SJSA1 (cell line): ENCODE measurements around the gene DUSP8. TPM values are rescaled to one million over a fixed set of nuclear protein-coding genes. Genes with fewer than 3 reads are reported as not detected.

Experiments used
- DNase-seq, 2 experiments: peaks; one replicate each; pipeline ENCODE4 v3.0.0-alpha.2; 2015 to 2020; ENCODE audit warnings: low spot score in 2 of 2, low read depth in 1 of 2
- H3K27ac ChIP-seq: fragments of 250-450 bp; sonication (Bioruptor Pico); 2 replicates; pipeline ENCODE4 v1.5.1; 2020; ENCODE audit warnings: mild to moderate bottlenecking, moderate library complexity
- H3K27me3 ChIP-seq: fragments of 250-450 bp; sonication (Bioruptor Pico); replicated peaks from 2 replicates; pipeline ENCODE4 v1.5.1; 2020; ENCODE audit warnings: mild to moderate bottlenecking, moderate library complexity
- H3K36me3 ChIP-seq: fragments of 250-450 bp; sonication (Bioruptor Pico); 2 replicates; pipeline ENCODE4 v1.5.1; 2020; ENCODE audit warnings: mild to moderate bottlenecking
- H3K4me1 ChIP-seq: fragments of 250-450 bp; sonication (Bioruptor Pico); replicated peaks from 2 replicates; pipeline ENCODE4 v1.6.1; 2021; ENCODE audit warnings: mild to moderate bottlenecking
- H3K4me3 ChIP-seq: fragments of 250-450 bp; sonication (Bioruptor Pico); 2 replicates; pipeline ENCODE4 v1.5.1; 2020; ENCODE audit warnings: mild to moderate bottlenecking
- H3K9me3 ChIP-seq: fragments of 250-450 bp; sonication (Bioruptor Pico); replicated peaks from 2 replicates; pipeline ENCODE4 v1.5.1; 2020; ENCODE audit warnings: mild to moderate bottlenecking
- total RNA-seq: library from RNA; depleted of rRNA; stranded (reverse); fragments of >200 nt; shearing (Covaris generic); gene quantifications from 2 replicates; pipeline ENCODE4 v1.2.3, GENCODE V29; 2014

The DUSP8 gene
- total RNA-seq, 1 experiment from 2014 or later = 0.82 TPM

DNA sequence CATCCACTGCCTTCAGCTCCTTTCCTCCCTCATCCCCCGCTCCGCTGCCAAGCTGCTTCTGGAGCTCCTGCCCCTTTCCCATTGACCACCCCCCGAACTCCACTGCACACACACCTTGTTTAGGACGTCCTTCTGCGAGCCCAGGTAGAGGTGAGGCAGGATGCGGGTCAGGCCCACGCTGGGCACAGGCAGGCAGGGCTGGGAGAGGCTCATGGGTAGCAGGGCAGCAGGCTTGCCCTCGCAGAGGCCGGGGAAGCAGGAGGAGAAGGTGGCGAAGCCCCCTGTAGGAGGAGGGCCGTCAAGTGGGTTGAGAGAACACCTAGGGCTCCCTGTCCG, 13.3 kb downstream of the DUSP8 start:
- H3K27me3 ChIP-seq = no peaks in the 10 kb centered on the region
- H3K27ac ChIP-seq = no peak overlapping the region
- H3K36me3 ChIP-seq = no peaks in the 10 kb centered on the region
- H3K4me3 ChIP-seq = no peak overlapping the region
- no peaks in the 10 kb centered on the region for H3K9me3 ChIP-seq
- H3K4me1 ChIP-seq = peaks cover 19% of the 10 kb centered on the region
- no peak for DNase-seq

DNA sequence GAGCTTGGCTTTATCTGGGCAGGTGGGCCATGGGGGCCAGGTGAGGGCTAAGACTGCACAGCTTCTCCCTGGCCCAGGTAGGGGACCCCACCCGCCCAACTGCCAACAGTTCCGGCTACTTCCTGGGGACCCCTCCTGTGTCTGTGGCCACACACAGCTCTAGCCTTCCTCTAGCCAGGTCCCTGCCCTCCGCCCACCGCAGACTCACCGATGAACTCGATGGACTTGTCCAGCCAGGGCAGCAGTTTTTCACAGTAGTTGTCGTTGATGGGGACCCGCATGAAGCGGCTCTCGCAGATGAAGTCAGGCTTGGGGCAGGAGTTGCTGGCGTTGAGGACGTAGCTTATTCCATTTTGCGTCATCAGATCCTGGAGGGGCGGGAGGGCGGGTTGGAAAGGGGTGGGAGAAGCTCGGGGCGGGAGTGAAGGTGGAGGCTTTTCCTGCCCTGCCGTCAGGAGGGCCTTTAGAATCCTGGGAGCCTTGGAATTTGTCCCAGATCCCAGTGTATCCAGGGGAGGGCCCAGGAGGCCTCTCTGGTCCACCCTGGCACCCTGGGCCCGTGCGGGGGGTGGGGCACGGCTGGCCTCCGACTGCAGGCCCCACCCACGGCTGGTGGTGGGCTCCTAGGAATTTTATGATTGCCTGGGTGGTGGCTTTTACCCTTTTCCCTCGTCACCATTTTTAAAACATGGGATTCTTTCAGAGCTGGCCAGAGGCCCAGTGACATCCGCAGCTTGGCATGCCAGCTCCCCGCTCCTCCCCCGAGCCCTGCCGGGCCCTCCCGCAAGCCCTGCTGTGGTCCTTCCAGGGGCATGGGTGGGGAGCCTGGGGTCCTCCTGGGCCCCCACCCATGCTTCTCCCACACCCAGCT, 13.9 kb downstream of the DUSP8 start:
- DNase-seq = peak; percentile 61 to 73
- Histone ChIP-seq H3K27me3 (no peaks in the 10 kb centered on the region), H3K4me1 (peaks cover 19% of the 10 kb centered on the region), H3K27ac (no peak overlapping the region), H3K9me3 (no peaks in the 10 kb centered on the region), H3K36me3 (no peaks in the 10 kb centered on the region), H3K4me3 (no peak overlapping the region)

DNA sequence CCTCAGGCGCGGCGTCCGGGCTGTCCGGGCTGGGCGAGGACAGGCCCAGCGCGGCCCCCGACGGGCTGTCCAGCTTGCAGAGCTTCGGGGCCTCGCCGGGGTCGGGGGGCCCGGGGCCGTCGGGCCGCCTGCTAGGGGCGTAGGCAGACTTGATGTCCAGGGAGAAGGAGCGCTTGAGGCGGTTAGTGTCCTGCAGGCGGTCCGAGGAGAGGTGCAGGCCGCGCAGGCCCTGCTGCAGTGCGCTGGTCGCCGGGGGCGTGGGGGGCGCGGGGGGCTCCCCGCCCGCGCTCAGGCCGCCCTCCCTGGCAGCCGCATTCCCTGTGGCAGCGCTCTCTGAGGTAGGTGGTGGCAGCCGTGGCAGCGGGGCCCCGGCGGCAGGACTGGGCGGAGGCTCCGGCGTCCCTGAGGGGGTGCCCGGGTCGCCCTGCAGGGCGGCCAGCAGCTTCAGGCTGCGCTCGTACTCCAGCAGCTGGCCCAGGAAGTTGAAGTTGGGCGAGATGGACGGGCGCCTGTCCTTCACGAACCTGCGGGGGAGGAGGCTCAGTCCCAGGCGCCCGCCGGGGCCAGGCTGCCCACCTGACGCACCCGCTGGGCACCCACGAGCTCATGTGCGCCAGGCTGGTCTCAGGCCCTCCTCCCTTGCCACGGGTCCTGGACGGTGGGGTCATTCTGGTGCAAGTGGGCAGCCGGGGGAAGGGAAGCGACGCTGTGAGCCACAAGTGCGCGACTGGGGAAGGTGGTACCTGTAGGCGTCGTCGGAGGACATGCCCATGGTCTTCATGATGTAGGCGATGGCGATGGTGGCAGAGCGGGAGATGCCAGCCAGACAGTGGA, 14.8 kb downstream of the DUSP8 start:
- no peak overlapping the region for H3K4me3 ChIP-seq
- no peak overlapping the region for H3K27ac ChIP-seq
- no peak for DNase-seq
- no peaks in the 10 kb centered on the region for H3K36me3 ChIP-seq
- no peaks in the 10 kb centered on the region for H3K9me3 ChIP-seq
- no peaks in the 10 kb centered on the region for H3K27me3 ChIP-seq
- H3K4me1 ChIP-seq = peaks cover 19% of the 10 kb centered on the region

DNA sequence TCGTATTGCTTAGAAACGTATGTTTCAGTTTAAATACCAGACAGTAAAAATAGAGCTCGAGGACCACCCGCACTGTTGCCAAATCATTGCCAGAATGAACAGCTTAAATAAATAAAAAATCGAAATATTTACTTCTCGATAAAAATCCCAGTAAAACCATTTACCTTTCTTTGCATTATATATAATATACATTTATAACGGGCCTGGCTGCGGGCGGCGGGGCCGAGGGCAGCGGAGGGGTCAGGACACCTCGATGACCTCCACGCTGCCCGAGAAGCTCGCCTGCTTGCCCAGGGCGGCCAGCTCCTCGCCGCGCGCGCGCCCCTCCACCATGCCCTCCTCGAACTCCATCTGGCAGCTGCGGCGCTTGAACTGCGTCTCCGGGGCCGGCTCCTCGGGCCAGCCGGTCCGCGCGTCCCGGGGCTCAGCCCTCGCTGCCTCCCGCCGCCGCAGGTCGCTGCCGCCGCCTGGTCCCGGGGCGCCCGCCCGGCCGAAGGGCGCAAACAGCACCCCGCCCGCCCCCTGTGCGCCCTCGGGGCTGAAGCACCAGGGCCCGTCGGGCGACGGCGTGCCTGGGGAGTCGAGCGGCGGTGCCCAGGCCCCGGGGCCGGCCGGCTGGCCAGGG, 15.7 kb downstream of the DUSP8 start:
- Histone ChIP-seq H3K27me3 (no peaks in the 10 kb centered on the region), H3K9me3 (no peaks in the 10 kb centered on the region), H3K36me3 (no peaks in the 10 kb centered on the region), H3K4me1 (peaks cover 19% of the 10 kb centered on the region), H3K27ac (no peak overlapping the region), H3K4me3 (no peak overlapping the region)
- no peak for DNase-seq

DNA sequence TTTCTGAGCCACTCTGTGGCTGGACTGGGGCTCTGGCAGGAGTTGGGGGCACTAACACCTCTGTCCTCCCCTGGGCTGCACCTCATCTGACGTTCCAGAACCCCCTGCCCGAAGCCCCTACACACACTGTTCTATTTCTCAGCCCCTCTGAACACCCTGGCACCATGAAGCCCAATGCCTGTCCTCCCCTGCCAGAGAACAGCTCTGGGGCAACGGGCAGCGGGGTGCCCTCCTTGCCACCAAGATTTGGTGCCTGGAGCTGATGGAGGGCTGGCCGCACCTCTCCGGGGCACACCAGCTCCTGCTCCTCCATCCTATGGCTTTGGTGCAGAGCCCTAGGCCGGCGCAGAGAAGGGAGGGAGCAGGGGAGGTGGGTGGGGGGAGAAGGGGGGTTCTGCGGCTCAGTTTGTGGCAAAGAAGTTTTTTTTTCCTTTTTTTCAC, 16.3 kb downstream of the DUSP8 start:
- Histone ChIP-seq H3K27ac (no peak overlapping the region), H3K9me3 (no peaks in the 10 kb centered on the region), H3K4me1 (peaks cover 19% of the 10 kb centered on the region), H3K4me3 (no peak overlapping the region), H3K27me3 (no peaks in the 10 kb centered on the region), H3K36me3 (no peaks in the 10 kb centered on the region)
- DNase-seq = no peak

DNA sequence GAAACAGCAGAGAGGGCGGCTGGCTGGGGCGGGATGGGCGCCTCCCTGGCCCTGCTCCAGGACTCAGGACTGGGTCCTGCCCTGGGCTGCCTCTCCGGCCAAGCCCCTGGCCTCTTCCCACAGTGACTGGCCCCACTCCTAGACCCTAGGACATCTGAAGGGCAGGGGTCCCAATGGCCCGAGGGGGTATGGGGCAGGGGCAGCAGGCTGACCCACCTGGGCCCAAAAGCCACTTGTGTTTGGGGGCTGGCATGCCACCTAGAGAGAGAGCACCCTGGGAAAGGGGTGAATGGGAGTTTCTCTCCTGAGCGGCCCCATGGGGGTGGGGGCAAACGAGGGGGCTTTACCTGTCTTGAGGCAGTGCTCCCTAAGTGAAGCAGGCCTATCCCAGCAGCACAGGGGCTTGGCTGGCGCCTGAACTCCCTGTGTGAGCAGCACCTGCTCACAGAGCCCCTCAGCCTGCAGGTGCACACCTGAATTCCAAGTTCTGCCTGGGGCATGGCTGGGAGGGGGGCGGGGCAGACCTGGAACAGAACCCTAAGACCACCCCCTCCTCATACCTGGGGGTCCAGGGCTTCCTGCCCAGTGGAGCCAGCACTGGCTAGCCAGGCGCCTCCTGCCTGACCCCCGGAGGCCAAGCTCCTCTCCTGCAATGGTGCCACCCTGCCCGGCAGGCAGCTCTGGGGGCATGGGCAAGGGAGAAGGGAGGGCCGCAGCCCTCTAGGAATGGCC, 16.9 kb downstream of the DUSP8 start:
- no peak for DNase-seq
- no peaks in the 10 kb centered on the region for H3K9me3 ChIP-seq
- no peak overlapping the region for H3K4me3 ChIP-seq
- H3K27me3 ChIP-seq = no peaks in the 10 kb centered on the region
- H3K4me1 ChIP-seq = peaks cover 19% of the 10 kb centered on the region
- no peaks in the 10 kb centered on the region for H3K36me3 ChIP-seq
- H3K27ac ChIP-seq = no peak overlapping the region

DNA sequence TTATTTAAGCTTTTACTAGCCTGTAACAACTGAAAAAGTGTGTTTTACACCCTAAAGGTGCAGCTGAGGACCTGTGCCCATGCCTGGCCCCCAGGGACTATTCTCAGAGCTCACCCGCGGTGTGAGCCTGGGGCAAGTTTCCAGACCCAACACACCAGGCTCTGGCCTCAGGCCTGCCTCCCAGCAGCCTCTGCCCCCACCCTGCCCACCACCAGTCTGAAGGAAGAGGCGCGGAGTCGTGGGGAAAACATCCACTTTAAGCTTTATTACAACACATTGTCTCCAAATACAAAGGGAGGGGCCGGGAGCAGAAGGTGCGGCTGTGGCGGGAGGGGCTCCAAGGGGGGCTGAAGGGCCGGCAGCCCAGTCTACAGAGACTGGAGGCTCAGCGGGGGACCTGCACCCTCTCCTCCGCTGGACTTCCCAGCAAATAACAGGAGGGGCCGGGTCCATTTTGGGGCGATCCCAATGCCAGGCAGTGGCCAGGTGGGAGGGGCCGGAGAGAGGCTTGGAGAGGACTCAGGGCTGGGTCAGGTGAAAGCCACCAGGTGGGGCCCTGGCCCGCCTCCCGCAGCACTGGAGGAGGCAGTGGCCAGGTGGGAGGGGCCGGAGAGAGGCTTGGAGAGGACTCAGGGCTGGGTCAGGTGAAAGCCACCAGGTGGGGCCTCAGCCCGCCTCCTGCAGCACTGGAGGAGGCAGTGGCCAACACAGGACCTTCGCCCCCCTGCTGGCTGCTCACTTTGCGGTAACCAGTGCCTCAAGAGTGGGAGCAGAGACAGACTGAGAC, 18.1 kb downstream of the DUSP8 start:
- Histone ChIP-seq H3K27me3 (no peaks in the 10 kb centered on the region), H3K36me3 (no peaks in the 10 kb centered on the region), H3K4me3 (no peak overlapping the region), H3K27ac (no peak overlapping the region), H3K4me1 (peaks cover 13% of the 10 kb centered on the region), H3K9me3 (no peaks in the 10 kb centered on the region)
- DNase-seq = no peak

DNA sequence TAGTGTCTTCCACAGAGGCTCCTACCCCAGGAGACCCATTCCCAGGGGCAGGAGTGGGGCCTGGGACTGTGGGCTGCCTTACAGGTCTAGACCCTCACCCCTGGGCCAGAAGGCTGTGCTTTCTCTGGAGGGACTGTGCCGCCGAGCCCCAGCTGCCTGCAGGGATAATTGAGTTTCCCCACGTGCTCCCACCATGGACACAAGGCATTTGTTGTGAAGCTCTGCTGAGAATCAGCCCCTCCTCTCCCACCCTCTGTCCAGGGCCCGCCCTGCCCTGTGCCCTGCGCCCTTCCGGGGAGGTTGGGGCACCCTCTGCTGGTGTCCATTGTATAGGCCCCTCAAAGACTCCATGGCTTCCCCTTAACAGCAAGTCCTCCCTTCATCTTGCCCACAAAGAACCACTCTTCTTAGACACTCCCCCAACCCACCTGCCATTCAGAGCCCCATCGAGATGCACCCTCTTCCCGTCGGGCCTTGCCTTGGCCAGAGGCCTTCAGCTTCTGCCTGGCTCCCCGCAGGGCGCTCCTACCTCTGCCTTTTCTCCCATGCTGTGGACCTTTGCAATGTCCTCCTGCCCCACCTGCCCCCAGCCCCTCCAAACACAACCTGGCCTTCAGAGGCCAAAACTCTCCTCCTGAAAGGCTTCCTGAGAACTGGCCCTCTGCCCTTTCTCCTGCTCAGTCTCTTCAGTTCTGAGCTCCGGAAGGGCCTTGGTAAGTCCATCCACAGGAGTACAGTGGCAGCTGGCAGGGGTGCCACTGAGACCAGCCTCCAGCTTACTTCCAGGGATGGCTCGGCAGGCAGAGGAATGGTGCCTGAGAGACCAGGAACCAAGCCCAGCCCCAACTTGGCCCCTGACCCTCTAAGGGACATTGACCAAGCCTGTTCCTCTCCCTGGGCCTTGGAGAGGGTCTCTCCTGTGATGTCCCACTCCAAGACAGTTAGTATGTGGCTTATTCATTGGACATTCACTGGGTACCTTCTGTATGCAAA, 22.4 kb downstream of the DUSP8 start:
- DNase-seq = no peak
- H3K27ac ChIP-seq = no peak overlapping the region

DNA sequence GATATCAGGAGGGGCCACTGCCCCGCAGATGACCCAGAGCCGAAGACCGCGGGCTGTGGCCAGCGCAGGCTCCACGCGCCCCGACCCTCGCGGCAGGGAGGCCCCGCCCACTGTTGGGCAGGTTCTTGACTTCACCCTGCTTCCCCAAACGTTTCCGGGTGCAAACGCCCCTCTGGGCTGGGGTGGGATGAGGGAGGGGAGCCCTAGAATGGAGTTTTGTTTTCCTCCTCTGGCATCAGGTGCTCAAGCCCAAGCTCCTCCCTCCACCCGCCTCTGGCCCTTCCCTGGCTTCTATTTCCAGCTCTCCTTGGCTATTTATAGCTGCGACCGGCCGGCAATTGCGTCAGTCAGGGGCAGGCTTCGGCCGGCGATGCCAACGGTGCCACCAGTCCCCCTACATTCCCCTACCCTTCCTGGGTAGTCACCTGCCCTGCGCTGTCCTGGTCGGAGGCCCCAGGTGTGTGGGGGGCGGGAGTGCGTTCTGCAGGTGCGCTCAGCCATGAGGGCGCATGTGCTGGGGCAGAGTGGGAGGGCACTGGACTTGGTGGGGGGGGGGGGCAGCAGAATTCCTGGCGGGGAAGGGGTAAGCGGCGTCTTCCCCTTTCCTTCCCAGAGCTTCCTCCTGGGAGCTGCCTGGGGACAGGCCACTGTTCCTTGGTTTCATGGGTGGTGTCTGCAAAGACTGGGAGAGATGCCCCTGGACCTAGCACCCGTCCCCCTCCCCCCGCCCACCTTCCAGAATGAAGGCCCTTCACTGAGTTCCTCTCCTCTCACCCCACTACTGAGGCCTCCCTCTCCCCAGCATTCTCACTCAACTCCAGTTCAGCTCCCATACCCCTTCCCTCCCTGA, 23.6 kb downstream of the DUSP8 start:
- Histone ChIP-seq H3K27me3 (peaks cover 18% of the 10 kb centered on the region), H3K36me3 (no peaks in the 10 kb centered on the region), H3K4me1 (peaks cover 6% of the 10 kb centered on the region), H3K27ac (no peak overlapping the region), H3K4me3 (no peak overlapping the region), H3K9me3 (no peaks in the 10 kb centered on the region)
- DNase-seq = no peak

More for the DNA sequence above, 22.4 kb downstream of the DUSP8 start:
- no peak overlapping the region for H3K4me3 ChIP-seq
- H3K36me3 ChIP-seq = no peaks in the 10 kb centered on the region
- no peaks in the 10 kb centered on the region for H3K9me3 ChIP-seq
- H3K27me3 ChIP-seq = peaks cover 18% of the 10 kb centered on the region
- peaks cover 6% of the 10 kb centered on the region for H3K4me1 ChIP-seq

DNA sequence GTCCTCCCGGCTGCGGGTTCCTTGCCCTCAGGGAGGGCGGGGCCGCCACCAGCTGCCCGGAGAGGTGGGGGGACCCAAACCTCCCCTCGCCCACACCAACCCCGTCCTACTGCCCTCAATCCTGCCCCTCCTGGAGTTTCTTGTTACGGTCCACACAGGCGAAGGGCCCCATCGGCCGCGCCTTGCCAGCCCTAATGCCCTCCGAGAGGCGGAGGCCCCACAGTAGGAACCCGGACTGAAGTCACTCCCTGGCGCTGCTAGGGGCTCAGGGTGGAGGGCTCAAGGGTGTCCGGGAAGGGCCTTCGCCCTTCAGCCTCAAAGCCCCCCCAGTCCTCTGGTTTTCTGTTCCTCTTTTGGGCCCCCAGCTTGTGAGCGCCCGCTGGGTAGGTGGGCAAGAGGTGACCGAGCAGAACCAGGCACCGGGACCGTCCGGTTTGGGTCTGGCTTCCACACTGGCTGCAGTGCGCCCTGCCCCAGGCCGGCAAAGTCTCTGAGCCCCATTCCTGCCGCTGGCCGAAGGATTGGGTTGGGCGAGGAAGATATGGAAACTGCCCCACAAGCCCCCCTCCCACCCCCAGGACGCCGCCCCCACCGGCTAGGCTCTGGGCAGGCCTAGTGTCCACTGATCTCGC, 24.5 kb downstream of the DUSP8 start:
- Histone ChIP-seq H3K4me3 (no peak overlapping the region), H3K9me3 (no peaks in the 10 kb centered on the region), H3K27me3 (peaks cover 18% of the 10 kb centered on the region), H3K36me3 (no peaks in the 10 kb centered on the region), H3K27ac (no peak overlapping the region), H3K4me1 (peaks cover 6% of the 10 kb centered on the region)
- no peak for DNase-seq
